ENCODE data around the gene SMPD3. TPM values are rescaled to one million over a fixed set of nuclear protein-coding genes. Genes with fewer than 3 reads are reported as not detected.

Gene SMPD3
- total and polyA plus RNA-seq, 2 experiments from 2014 or later, result 5.7 to 6.3 TPM

- H3K27me3 ChIP-seq, result no peaks in the 10 kb centered on the region
- H3K79me2 ChIP-seq, result no peaks in the 10 kb centered on the region
- H3K9me3 ChIP-seq (ENCODE audit: low read depth), result no peaks in the 10 kb centered on the region
- no peaks in the 10 kb centered on the region for H4K20me1 ChIP-seq (ENCODE audit: insufficient read depth, poor library complexity, severe bottlenecking)
- H3K4me1 ChIP-seq (ENCODE audit: insufficient read depth), result no peaks in the 10 kb centered on the region
- WGBS (ENCODE audit: low lambda C conversion rate, missing lambda C conversion rate), result 90% methylated on average over 5 of the region's 5 CpGs
- H3K27ac ChIP-seq, result no peak overlapping the region
- H3K36me3 ChIP-seq (replicated peaks; ENCODE audit: insufficient read depth, low read depth), result no peaks in the 10 kb centered on the region
- H2AFZ ChIP-seq, result no peak overlapping the region
- DNase-seq (ENCODE audit: low spot score), result no peak
- no peaks in the 10 kb centered on the region for H3K9me2 ChIP-seq (replicated peaks; ENCODE audit: insufficient read depth)
- no peak overlapping the region for H3K4me3 ChIP-seq
- H3K4me2 ChIP-seq, result no peak overlapping the region
- TF ChIP-seq CTCF (IDR thresholded peaks at IDR 0.05; ENCODE audit: poor library complexity) (no peak), EZH2 (IDR thresholded peaks at IDR 0.05; ENCODE audit: borderline replicate concordance) (no peak), EZH2phosphoT487 (IDR thresholded peaks at IDR 0.05; ENCODE audit: low read depth, severe bottlenecking, unreplicated experiment) (no peak)
Observed at GRCh38 chr16:68472581-68472980, 24.3 kb upstream of the SMPD3 start.

DNA sequence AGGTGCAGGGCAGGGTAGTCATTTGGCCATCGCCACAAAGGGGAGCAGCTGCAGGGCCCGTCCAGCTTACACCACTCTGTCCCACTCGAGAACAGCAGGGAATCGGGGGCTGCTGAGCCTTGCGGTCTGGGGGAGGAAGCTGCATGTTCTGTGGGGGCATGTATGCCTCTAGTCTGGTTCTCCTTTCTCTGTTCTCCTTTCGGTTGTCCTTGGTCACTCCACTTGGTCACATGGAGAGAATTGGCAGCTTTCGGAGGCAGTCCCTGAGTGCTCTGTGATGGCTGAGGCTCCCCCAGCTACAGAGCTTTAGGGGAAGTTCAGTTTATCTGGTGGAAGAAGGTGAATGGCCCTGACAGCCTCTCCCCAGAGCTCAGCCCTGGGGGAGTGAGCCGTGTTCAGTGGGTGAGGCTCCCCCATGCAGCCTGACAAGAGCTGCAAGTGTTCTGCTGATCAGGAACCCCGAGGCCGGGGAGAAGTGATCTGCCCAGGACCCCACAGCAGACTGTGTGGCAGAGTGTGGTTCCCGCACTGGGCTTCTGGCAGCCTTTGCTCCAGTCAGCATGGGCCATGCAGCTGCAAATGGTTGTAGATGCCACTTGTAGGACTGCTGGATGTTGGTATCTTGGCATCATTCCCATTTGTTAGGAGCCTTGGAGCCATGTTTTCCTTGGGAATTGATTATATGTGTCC lies 22.3 kb upstream of the SMPD3 start:
- no peaks in the 10 kb centered on the region for H3K79me2 ChIP-seq
- TF ChIP-seq CTCF (IDR thresholded peaks at IDR 0.05; ENCODE audit: poor library complexity) (no peak), EZH2phosphoT487 (IDR thresholded peaks at IDR 0.05; ENCODE audit: low read depth, severe bottlenecking, unreplicated experiment) (no peak)
- no peak for DNase-seq (ENCODE audit: low spot score)
- H3K4me1 ChIP-seq (ENCODE audit: insufficient read depth), result no peaks in the 10 kb centered on the region
- H3K4me2 ChIP-seq, result no peak overlapping the region
- no peaks in the 10 kb centered on the region for H3K9me2 ChIP-seq (replicated peaks; ENCODE audit: insufficient read depth)
- no peak overlapping the region for H3K27ac ChIP-seq
- H3K36me3 ChIP-seq (replicated peaks; ENCODE audit: insufficient read depth, low read depth), result no peaks in the 10 kb centered on the region
- no peaks in the 10 kb centered on the region for H3K27me3 ChIP-seq
- no peak overlapping the region for H3K4me3 ChIP-seq
- H2AFZ ChIP-seq, result no peak overlapping the region
- H4K20me1 ChIP-seq (ENCODE audit: insufficient read depth, poor library complexity, severe bottlenecking), result no peaks in the 10 kb centered on the region
- WGBS (ENCODE audit: low lambda C conversion rate, missing lambda C conversion rate), result 82% methylated on average over 11 of the region's 11 CpGs
- H3K9me3 ChIP-seq (ENCODE audit: low read depth), result no peaks in the 10 kb centered on the region

DNA sequence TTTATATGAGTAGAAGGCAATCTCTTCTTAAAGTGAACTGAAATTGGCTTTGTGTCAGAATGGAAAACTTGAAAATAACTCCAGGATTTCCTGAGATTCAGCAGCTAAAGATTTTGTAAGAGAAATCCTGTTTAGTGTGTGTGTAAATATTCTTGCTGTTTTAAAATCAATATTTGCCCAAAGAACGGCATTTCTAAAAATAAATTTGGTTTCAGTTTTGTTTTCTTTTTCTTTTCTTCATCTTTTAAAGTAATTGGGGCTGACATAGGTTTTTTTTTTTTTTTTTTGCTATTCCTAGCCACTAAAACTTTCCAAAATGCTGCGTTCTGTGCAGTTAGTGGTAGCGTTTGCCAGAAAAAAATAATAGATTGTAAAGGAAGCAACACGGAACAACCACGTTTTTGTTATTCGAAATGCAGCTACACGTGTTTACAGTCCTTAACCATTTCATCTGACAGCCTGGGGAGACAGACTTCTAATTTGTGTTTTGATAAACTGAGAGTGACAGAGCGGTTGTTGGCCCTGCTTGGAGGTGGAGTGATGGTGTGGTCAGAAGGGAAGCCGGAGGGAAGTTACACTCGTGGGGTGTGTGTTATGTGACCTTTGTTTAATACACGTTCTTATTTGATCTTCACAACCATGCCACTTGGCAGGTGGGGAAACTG lies 21.6 kb upstream of the SMPD3 start:
- H2AFZ ChIP-seq, result no peak overlapping the region
- DNase-seq (ENCODE audit: low spot score), result no peak
- H3K4me2 ChIP-seq, result peak overlapping the region; percentile 47

More for the DNA sequence above, 21.6 kb upstream of the SMPD3 start:
- no peaks in the 10 kb centered on the region for H3K9me3 ChIP-seq (ENCODE audit: low read depth)
- no peaks in the 10 kb centered on the region for H3K36me3 ChIP-seq (replicated peaks; ENCODE audit: insufficient read depth, low read depth)
- H3K9me2 ChIP-seq (replicated peaks; ENCODE audit: insufficient read depth), result no peaks in the 10 kb centered on the region
- H4K20me1 ChIP-seq (ENCODE audit: insufficient read depth, poor library complexity, severe bottlenecking), result no peaks in the 10 kb centered on the region
- H3K79me2 ChIP-seq, result no peaks in the 10 kb centered on the region
- no peak overlapping the region for H3K4me3 ChIP-seq
- H3K4me1 ChIP-seq (ENCODE audit: insufficient read depth), result no peaks in the 10 kb centered on the region
- TF ChIP-seq EZH2 (IDR thresholded peaks at IDR 0.05; ENCODE audit: borderline replicate concordance), result no peak
- TF ChIP-seq CTCF (IDR thresholded peaks at IDR 0.05; ENCODE audit: poor library complexity), result no peak
- 67% methylated on average over 11 of the region's 11 CpGs for WGBS (ENCODE audit: low lambda C conversion rate, missing lambda C conversion rate)
- no peaks in the 10 kb centered on the region for H3K27me3 ChIP-seq
- H3K27ac ChIP-seq, result no peak overlapping the region
